Left renal cortex interstitium (tissue), 4 donors: ENCODE results near the gene NKX3-2. TPM values are rescaled to one million over a fixed set of nuclear protein-coding genes. Genes with fewer than 3 reads are reported as not detected.
A peak's percentile ranks its signal among the peaks of the same experiment; 100 is the strongest.
"Not testable (repeated sequence)": the region's sequence is repeated elsewhere in the genome, so short reads cannot be mapped to it uniquely, and the experiment has no call there.

Experiments used
- DNase-seq, 4 donors: peaks; one replicate each; pipeline ENCODE4 v3.0.0-alpha.2; 2013; ENCODE audit warnings: low read depth in 4 of 4, low spot score in 2 of 4, missing footprints in 1 of 4
- polyA plus RNA-seq, 4 donors: library from polyadenylated mRNA; unstranded; fragments of 120-200 nt; gene quantifications; one replicate each; pipeline ENCODE4 v1.2.1, GENCODE V29; 2013; ENCODE audit not compliant: insufficient read length in 4 of 4

NKX3-2 gene
- polyA plus RNA-seq = under 1 TPM in 2 of 4 donors, not detected in 2; 0.04 to 0.06 TPM

GRCh38 chr4:13543839-13544605, at the start of gene NKX3-2:
Gene NKX3-2, minus strand, starts transcription at chr4:13544508. Its CDS starts 94 bp downstream, at chr4:13544414.
- DNase-seq = no peak

- DNase-seq = no peak
Observed at GRCh38 chr4:13592220-13592619, 47.9 kb upstream of the NKX3-2 start.

- DNase-seq = no peak
Observed at GRCh38 chr4:13590766-13591165, 46.5 kb upstream of the NKX3-2 start.

GRCh38 chr4:13588954-13589353, 44.6 kb upstream of the NKX3-2 start:
- DNase-seq = no peak

GRCh38 chr4:13584481-13584880, 40.2 kb upstream of the NKX3-2 start:
- DNase-seq = no peak

- no peak for DNase-seq
Observed at GRCh38 chr4:13580036-13580435, 35.7 kb upstream of the NKX3-2 start.

- DNase-seq = no peak
Observed at GRCh38 chr4:13577660-13578059, 33.4 kb upstream of the NKX3-2 start.

GRCh38 chr4:13570916-13571315, 26.6 kb upstream of the NKX3-2 start:
- DNase-seq = no peak

- no peak for DNase-seq
Observed at GRCh38 chr4:13567125-13567524, 22.8 kb upstream of the NKX3-2 start.

GRCh38 chr4:13562876-13563275, 18.6 kb upstream of the NKX3-2 start:
- no peak for DNase-seq

GRCh38 chr4:13561673-13562072, 17.4 kb upstream of the NKX3-2 start:
- no peak for DNase-seq

- not testable (repeated sequence) for DNase-seq
Observed at GRCh38 chr4:13560111-13560510, 15.8 kb upstream of the NKX3-2 start.

- no peak for DNase-seq
Observed at GRCh38 chr4:13559413-13559812, 15.1 kb upstream of the NKX3-2 start.

- no peak for DNase-seq
Observed at GRCh38 chr4:13558881-13559280, 14.6 kb upstream of the NKX3-2 start.

GRCh38 chr4:13555325-13555724, 11.0 kb upstream of the NKX3-2 start:
- DNase-seq = no peak

GRCh38 chr4:13553081-13553480, 8.8 kb upstream of the NKX3-2 start:
- no peak for DNase-seq

GRCh38 chr4:13548984-13549546, 4.8 kb upstream of the NKX3-2 start:
- peak in 2 of 4 donors; percentile 56 to 65 for DNase-seq

- DNase-seq = no peak
Observed at GRCh38 chr4:13548059-13548983, 4.0 kb upstream of the NKX3-2 start.

- DNase-seq = no peak
Observed at GRCh38 chr4:13547485-13548041, 3.3 kb upstream of the NKX3-2 start.

GRCh38 chr4:13546941-13547484, 2.7 kb upstream of the NKX3-2 start:
- no peak for DNase-seq
